ENCODE results near the gene MGAT4B. TPM values are rescaled to one million over a fixed set of nuclear protein-coding genes. Genes with fewer than 3 reads are reported as not detected.
"Not testable (repeated sequence)": the region's sequence is repeated elsewhere in the genome, so short reads cannot be mapped to it uniquely, and the experiment has no call there.

Gene MGAT4B
- total and polyA plus RNA-seq, 4 donors: 42.0 to 156 (median 83.7) TPM

DNA sequence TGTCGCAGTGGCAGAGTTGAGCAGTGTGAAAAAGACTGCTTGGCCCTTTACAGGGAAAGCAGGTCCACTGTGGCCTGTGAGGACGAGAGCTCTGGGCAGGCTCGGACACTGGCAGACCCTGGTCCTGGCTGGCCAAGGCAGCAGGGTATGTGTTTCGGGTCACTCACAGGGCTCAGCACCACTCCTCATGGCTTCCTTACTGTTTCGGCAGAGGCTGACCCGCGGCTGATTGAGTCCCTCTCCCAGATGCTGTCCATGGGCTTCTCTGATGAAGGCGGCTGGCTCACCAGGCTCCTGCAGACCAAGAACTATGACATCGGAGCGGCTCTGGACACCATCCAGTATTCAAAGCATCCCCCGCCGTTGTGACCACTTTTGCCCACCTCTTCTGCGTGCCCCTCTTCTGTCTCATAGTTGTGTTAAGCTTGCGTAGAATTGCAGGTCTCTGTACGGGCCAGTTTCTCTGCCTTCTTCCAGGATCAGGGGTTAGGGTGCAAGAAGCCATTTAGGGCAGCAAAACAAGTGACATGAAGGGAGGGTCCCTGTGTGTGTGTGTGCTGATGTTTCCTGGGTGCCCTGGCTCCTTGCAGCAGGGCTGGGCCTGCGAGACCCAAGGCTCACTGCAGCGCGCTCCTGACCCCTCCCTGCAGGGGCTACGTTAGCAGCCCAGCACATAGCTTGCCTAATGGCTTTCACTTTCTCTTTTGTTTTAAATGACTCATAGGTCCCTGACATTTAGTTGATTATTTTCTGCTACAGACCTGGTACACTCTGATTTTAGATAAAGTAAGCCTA, 29.8 kb upstream of the MGAT4B start:
- DNase-seq (ENCODE audit: low spot score): no peak
- Histone ChIP-seq H3K4me3 (ENCODE audit: low read depth in 1 of 3, low read length in 3 of 3) (no peak overlapping the region), H3K36me3 (ENCODE audit: control insufficient read depth in 4 of 4, insufficient read depth in 3 of 4, low read depth in 1 of 4, low read length in 3 of 4) (peaks cover 22 to 52% (median 44%) of the 10 kb centered on the region in 4 donors), H3K4me1 (ENCODE audit: control insufficient read depth in 4 of 4, insufficient read depth in 4 of 4, low read length in 3 of 4) (peaks cover 5 to 48% (median 32%) of the 10 kb centered on the region in 4 donors), H3K9me3 (ENCODE audit: control insufficient read depth in 4 of 4, low read length in 3 of 4) (no peaks in the 10 kb centered on the region), H3K27ac (ENCODE audit: low read depth in 1 of 2, low read length in 2 of 2) (peak overlapping the region; percentile 32 to 75), H3K27me3 (ENCODE audit: control insufficient read depth in 4 of 4, insufficient read depth in 4 of 4, low read length in 3 of 4) (no peaks in the 10 kb centered on the region), H3K9ac (ENCODE audit: low read depth in 1 of 2, low read length in 2 of 2) (no peak overlapping the region)
- 86% methylated on average over 19 of the region's 19 CpGs for WGBS
- TF ChIP-seq FOXA2 (IDR thresholded peaks at IDR 0.05) (no peak), RXRA (IDR thresholded peaks at IDR 0.05) (peak; percentile 6 to 11), TAF1 (conservative IDR thresholded peaks at IDR 0.05) (no peak), YY1 (IDR thresholded peaks at IDR 0.05) (no peak), JUND (IDR thresholded peaks at IDR 0.05) (peak; percentile 66 to 80)

DNA sequence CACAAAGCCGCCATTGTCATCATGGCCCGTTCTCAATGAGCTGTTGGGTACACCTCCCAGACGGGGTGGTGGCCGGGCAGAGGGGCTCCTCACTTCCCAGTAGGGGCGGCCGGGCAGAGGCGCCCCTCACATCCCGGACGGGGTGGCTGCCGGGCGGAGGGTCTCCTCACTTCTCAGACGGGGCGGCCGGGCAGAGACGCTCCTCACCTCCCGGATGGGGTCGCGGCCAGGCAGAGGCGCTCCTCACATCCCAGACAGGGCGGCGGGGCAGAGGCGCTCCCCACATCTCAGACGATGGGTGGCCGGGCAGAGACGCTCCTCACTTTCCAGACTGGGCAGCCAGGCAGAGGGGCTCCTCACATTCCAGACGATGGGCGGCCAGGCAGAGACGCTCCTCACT, 28.2 kb upstream of the MGAT4B start:
- not testable (repeated sequence) for H3K4me3 ChIP-seq (ENCODE audit: low read depth in 1 of 3, low read length in 3 of 3); H3K27me3 ChIP-seq (ENCODE audit: control insufficient read depth in 4 of 4, insufficient read depth in 4 of 4, low read length in 3 of 4); H3K27ac ChIP-seq (ENCODE audit: low read depth in 1 of 2, low read length in 2 of 2); DNase-seq (ENCODE audit: low spot score); H3K9me3 ChIP-seq (ENCODE audit: control insufficient read depth in 4 of 4, low read length in 3 of 4); H3K9ac ChIP-seq (ENCODE audit: low read depth in 1 of 2, low read length in 2 of 2)
- Histone ChIP-seq H3K4me1 (ENCODE audit: control insufficient read depth in 4 of 4, insufficient read depth in 4 of 4, low read length in 3 of 4) (peaks cover 5 to 47% (median 35%) of the 10 kb centered on the region in 4 donors), H3K36me3 (ENCODE audit: control insufficient read depth in 4 of 4, insufficient read depth in 3 of 4, low read depth in 1 of 4, low read length in 3 of 4) (peaks cover 22 to 59% (median 51%) of the 10 kb centered on the region in 4 donors)
- 91% methylated on average over 20 of the region's 28 CpGs for WGBS

DNA sequence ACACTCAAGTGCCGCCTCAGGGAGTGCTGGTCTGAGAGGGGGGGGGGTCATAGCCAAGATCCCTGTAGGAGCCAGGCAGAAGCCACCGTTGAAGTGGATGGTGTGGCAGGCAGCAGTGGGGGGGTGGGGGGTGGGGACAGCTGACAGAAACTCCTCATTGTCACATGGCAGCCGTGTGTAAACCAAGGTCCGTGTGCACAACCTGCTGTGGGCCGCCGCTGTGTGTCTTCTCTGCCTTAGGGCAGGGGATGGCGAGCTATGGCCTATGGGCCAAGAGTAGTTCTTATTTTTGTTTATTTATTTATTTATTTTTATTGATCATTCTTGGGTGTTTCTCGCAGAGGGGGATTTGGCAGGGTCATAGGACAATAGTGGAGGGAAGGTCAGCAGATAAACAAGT, 27.5 kb upstream of the MGAT4B start:
- TF ChIP-seq HNF4A (conservative IDR thresholded peaks at IDR 0.05) (no peak), EGR1 (IDR thresholded peaks at IDR 0.05; ENCODE audit: low read depth in 2 of 2) (no peak), GABPA (IDR thresholded peaks at IDR 0.05 in 1 of 2, conservative IDR thresholded peaks at IDR 0.05 in 1 of 2) (no peak)
- TF ChIP-seq, protein P1, sequence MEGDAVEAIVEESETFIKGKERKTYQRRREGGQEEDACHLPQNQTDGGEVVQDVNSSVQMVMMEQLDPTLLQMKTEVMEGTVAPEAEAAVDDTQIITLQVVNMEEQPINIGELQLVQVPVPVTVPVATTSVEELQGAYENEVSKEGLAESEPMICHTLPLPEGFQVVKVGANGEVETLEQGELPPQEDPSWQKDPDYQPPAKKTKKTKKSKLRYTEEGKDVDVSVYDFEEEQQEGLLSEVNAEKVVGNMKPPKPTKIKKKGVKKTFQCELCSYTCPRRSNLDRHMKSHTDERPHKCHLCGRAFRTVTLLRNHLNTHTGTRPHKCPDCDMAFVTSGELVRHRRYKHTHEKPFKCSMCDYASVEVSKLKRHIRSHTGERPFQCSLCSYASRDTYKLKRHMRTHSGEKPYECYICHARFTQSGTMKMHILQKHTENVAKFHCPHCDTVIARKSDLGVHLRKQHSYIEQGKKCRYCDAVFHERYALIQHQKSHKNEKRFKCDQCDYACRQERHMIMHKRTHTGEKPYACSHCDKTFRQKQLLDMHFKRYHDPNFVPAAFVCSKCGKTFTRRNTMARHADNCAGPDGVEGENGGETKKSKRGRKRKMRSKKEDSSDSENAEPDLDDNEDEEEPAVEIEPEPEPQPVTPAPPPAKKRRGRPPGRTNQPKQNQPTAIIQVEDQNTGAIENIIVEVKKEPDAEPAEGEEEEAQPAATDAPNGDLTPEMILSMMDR (IDR thresholded peaks at IDR 0.05; ENCODE audit: low read depth, low read length, missing input control): no peak
- Histone ChIP-seq H3K9ac (ENCODE audit: low read depth in 1 of 2, low read length in 2 of 2) (no peak overlapping the region), H3K4me1 (ENCODE audit: control insufficient read depth in 4 of 4, insufficient read depth in 4 of 4, low read length in 3 of 4) (peaks cover 3 to 42% (median 32%) of the 10 kb centered on the region in 4 donors), H3K4me3 (ENCODE audit: low read depth in 1 of 3, low read length in 3 of 3) (no peak overlapping the region), H3K27me3 (ENCODE audit: control insufficient read depth in 4 of 4, insufficient read depth in 4 of 4, low read length in 3 of 4) (no peaks in the 10 kb centered on the region), H3K27ac (ENCODE audit: low read depth in 1 of 2, low read length in 2 of 2) (no peak overlapping the region), H3K9me3 (ENCODE audit: control insufficient read depth in 4 of 4, low read length in 3 of 4) (no peaks in the 10 kb centered on the region), H3K36me3 (ENCODE audit: control insufficient read depth in 4 of 4, insufficient read depth in 3 of 4, low read depth in 1 of 4, low read length in 3 of 4) (peaks cover 26 to 62% (median 55%) of the 10 kb centered on the region in 4 donors)
- WGBS: 62% methylated on average over 8 of the region's 8 CpGs
- DNase-seq (ENCODE audit: low spot score): no peak

DNA sequence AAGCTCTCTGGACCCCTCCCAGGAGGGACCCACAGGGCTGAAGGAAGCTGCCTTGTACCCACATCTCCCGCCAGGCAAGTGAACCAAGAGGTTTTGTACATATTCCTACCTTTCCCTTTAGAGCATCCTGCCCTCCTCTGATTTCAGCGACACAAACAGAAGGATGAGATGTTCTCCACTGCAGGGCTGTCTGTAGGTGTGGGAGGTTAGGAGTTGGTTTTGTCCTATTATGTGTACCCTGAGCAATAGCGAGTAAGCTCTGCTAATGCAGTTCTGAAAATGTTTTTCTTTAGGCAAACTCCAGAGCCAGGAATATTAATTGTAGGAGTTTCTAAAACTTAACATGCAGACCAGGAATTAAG, 27.0 kb upstream of the MGAT4B start:
- no peaks in the 10 kb centered on the region for H3K9me3 ChIP-seq (ENCODE audit: control insufficient read depth in 4 of 4, low read length in 3 of 4)
- H3K27me3 ChIP-seq (ENCODE audit: control insufficient read depth in 4 of 4, insufficient read depth in 4 of 4, low read length in 3 of 4): no peaks in the 10 kb centered on the region
- H3K27ac ChIP-seq (ENCODE audit: low read depth in 1 of 2, low read length in 2 of 2): no peak overlapping the region
- WGBS: 98% methylated on average over 3 of the region's 3 CpGs
- no peak overlapping the region for H3K9ac ChIP-seq (ENCODE audit: low read depth in 1 of 2, low read length in 2 of 2)
- no peak for DNase-seq (ENCODE audit: low spot score)
- peaks cover 3 to 46% (median 34%) of the 10 kb centered on the region in 4 donors for H3K4me1 ChIP-seq (ENCODE audit: control insufficient read depth in 4 of 4, insufficient read depth in 4 of 4, low read length in 3 of 4)
- no peak overlapping the region for H3K4me3 ChIP-seq (ENCODE audit: low read depth in 1 of 3, low read length in 3 of 3)
- peaks cover 29 to 66% (median 60%) of the 10 kb centered on the region in 4 donors for H3K36me3 ChIP-seq (ENCODE audit: control insufficient read depth in 4 of 4, insufficient read depth in 3 of 4, low read depth in 1 of 4, low read length in 3 of 4)
- TF ChIP-seq, protein P1 (IDR thresholded peaks at IDR 0.05; ENCODE audit: low read depth, low read length, missing input control): no peak
- TF ChIP-seq YY1 (IDR thresholded peaks at IDR 0.05) (no peak), TAF1 (conservative IDR thresholded peaks at IDR 0.05) (no peak), HNF4G (IDR thresholded peaks at IDR 0.05) (no peak), SP1 (IDR thresholded peaks at IDR 0.05) (no peak), RXRA (IDR thresholded peaks at IDR 0.05) (no peak), RAD21 (IDR thresholded peaks at IDR 0.05) (no peak), HNF4A (conservative IDR thresholded peaks at IDR 0.05) (no peak), JUND (IDR thresholded peaks at IDR 0.05) (no peak), NR2F2 (IDR thresholded peaks at IDR 0.05) (no peak), EGR1 (IDR thresholded peaks at IDR 0.05; ENCODE audit: low read depth in 2 of 2) (no peak), FOXA2 (IDR thresholded peaks at IDR 0.05) (no peak)
- TF ChIP-seq, protein P2, sequence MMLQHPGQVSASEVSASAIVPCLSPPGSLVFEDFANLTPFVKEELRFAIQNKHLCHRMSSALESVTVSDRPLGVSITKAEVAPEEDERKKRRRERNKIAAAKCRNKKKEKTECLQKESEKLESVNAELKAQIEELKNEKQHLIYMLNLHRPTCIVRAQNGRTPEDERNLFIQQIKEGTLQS (IDR thresholded peaks at IDR 0.05): no peak
- TF ChIP-seq, protein P3, sequence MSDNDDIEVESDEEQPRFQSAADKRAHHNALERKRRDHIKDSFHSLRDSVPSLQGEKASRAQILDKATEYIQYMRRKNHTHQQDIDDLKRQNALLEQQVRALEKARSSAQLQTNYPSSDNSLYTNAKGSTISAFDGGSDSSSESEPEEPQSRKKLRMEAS (IDR thresholded peaks at IDR 0.05): no peak
- TF ChIP-seq, protein P4, sequence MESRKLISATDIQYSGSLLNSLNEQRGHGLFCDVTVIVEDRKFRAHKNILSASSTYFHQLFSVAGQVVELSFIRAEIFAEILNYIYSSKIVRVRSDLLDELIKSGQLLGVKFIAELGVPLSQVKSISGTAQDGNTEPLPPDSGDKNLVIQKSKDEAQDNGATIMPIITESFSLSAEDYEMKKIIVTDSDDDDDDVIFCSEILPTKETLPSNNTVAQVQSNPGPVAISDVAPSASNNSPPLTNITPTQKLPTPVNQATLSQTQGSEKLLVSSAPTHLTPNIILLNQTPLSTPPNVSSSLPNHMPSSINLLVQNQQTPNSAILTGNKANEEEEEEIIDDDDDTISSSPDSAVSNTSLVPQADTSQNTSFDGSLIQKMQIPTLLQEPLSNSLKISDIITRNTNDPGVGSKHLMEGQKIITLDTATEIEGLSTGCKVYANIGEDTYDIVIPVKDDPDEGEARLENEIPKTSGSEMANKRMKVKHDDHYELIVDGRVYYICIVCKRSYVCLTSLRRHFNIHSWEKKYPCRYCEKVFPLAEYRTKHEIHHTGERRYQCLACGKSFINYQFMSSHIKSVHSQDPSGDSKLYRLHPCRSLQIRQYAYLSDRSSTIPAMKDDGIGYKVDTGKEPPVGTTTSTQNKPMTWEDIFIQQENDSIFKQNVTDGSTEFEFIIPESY (IDR thresholded peaks at IDR 0.05): no peak
